Measurements from ENCODE around the gene ATP6V0E1.

Gene ATP6V0E1
- total RNA-seq: 27.3 to 142 reads per million in 2 donors

- DNase-seq: peak; percentile 94
Observed at GRCh38 chr5:172983542-172984243, at the start of gene ATP6V0E1. Gene ATP6V0E1, plus strand, starts transcription at chr5:172983771. Its CDS starts 90 bp downstream, at chr5:172983861.

DNA sequence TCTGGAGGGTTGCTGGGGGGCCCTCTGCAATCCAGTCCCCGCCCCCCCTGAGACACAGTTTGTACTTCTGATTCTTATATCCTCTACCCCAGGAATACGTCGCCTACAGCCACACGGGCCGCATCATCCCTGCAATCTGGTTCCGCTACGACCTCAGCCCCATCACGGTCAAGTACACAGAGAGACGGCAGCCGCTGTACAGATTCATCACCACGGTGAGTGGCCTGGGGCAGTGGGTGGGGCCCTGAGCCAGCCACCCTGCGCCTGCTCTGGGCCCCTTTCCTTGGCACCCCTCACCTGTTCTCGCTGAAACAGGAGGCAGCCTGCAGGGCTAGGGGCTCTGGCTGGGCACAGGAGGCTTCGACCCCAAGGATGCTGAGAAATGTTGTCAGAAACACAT, 48.5 kb upstream of the ATP6V0E1 start:
- DNase-seq: no peak

DNA sequence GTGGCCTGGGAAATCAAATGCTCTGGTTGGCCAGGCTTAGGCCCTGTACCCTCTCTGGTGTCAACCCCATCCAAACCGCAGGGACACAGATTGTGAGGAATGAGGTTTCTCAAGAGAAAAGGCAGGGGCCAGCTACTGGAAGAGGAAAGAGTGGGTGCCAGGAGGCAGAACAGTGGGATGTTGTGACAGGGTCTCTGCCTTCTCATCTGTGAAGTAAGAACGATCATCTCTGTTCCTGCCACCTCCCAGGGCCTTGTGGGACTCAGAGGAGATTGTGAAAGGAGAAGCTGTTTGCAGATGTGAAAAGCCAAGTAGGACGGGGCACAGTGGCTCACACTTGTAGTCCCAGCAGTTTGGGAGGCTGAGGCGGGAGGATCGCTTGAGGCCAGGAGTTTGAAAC, 47.2 kb upstream of the ATP6V0E1 start:
- DNase-seq: no peak

DNA sequence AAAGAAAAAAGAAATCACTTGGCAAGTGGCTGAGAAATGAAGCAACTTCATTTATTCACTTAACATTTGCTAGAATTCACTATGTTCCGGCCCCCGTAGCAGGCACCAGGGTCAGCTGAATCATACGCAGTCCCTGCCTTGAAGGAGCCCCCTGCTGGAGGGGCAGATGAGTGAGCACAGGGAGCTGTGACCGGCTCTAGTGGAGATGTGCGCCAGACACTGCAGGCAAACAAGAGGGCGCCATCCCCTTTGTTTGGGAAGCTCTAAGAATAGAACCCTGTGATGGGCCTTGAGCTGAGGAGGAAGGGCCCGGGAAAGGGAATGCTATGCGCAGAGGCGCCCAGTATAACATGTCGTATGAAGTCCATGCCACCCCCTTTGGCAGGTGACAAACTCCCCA, 44.5 kb upstream of the ATP6V0E1 start:
- no peak for DNase-seq

DNA sequence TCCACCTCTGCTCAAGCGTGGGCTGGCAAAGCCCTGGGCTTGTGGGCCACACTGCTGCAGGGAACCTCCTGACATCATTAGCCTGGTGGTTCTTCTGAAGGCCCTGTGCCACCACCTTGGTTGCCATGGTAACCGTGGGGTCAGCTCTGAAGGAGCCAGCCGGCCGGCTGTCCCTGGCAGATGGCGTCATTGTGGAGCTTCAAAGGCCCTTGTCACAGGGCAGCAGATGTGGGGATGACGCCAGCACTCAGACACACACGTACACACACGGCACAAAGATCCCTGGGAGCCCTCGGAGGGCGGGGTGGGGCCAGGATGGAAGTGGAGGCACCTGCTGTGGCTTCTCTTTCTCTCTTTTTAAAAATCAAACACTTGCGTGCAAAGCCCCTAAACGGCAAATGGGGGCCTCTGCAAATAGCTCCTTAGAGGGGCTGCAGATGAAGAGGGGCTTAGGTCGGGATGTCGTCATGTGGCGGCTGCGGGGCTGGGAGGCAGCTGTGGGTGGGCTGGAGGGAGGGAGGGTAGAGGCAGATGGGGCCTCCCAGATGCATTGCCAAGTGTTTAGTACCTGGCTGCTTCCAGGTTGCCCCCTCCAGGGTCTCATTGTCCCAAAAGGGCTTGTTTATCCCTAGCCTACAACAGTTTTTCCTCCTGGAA, 43.8 kb upstream of the ATP6V0E1 start:
- DNase-seq: no peak

- no peak for DNase-seq
Observed at GRCh38 chr5:172940268-172941066, 43.1 kb upstream of the ATP6V0E1 start.

DNA sequence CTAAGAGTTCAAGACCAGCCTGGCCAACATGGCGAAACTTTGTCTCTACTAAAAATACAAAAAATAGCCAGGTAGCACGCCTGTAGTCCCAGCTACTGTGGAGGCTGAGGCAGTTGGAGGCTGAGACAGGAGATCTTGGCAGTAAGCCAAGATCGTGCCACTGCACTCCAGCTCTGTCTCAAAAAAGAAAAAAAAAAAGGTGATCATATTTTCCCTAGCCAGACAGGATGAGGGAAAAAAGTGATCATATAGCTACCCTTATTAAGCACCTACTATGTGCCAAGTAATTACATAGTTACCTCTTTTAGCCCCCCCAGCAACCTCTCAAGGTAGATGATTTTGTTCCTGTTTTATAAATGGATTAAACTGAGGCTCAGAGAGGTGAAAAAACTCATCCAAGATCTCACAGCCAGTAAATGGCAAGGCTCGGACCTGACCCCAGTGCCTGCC, 42.5 kb upstream of the ATP6V0E1 start:
- no peak for DNase-seq

DNA sequence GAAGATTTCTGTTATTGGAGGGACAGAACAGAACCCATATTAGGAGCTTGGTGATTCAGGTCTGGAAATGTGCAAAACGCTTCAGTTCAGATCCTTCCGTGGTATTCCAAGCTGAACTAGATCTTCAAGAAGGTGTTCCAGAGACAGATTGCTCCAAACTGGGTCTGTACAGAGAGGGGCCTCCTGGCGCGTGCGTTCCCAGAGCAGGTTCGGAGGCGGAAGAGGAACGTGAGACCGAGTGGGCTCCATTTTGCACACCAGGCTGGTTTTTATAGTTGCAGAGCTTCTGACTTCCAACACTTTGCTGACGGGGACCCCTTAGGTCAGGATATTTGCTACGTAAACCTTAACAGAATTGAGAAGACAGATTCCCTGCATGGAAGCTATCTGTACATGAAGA, 41.0 kb upstream of the ATP6V0E1 start:
- no peak for DNase-seq

GRCh38 chr5:172943283-172943841, 40.2 kb upstream of the ATP6V0E1 start:
- DNase-seq: no peak

GRCh38 chr5:172943906-172944305, 39.7 kb upstream of the ATP6V0E1 start:
- DNase-seq: no peak

- no peak for DNase-seq
Observed at GRCh38 chr5:172944741-172945140, 38.8 kb upstream of the ATP6V0E1 start.

GRCh38 chr5:172945151-172945550, 38.4 kb upstream of the ATP6V0E1 start:
- DNase-seq: no peak

- DNase-seq: no peak
Observed at GRCh38 chr5:172946146-172946545, 37.4 kb upstream of the ATP6V0E1 start.

DNA sequence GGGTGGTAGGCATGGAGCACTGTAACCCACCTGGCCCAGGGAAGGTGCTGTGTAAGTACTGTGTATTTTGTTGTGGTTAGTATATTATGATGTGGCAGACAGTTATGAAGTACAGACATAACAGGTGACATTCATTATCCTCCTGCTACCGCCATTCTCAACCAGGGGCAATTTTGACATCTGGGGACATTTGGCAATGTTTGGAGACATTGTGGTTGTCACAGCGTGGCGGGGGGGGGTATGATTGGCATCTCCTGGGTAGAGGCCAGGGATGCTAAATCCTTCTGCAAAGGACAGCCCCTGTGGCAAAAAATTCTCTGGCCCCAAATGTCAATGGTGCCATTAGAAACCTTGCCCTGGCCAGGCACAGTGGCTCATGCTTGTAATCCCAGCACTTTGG, 34.1 kb upstream of the ATP6V0E1 start:
- DNase-seq: no peak

- DNase-seq: no peak
Observed at GRCh38 chr5:172950176-172950965, 33.2 kb upstream of the ATP6V0E1 start.

- DNase-seq: no peak
Observed at GRCh38 chr5:172951371-172952033, 32.1 kb upstream of the ATP6V0E1 start.

DNA sequence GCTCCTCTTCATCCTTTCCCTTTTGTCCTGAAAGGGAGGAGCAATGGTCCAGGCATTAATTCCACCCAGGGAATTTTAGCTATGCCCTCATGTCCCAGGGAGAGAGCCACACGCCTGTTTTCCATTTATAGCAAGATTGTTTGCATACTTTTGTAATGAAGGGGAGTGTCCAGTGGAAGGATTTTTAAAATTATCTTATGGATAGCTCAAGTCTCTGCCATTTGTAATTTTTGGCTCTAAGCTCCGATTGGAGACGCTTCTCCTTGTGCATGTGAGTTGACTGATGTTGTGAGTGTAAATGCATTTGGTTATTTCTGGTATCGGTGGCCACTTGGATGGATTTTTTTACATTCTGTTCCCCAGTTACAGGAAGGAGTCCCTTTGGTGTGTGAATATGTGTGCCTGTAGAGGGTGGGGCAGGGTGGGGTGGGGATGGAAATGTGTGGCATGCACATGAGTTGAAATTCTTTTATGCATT, 31.5 kb upstream of the ATP6V0E1 start:
- DNase-seq: no peak

DNA sequence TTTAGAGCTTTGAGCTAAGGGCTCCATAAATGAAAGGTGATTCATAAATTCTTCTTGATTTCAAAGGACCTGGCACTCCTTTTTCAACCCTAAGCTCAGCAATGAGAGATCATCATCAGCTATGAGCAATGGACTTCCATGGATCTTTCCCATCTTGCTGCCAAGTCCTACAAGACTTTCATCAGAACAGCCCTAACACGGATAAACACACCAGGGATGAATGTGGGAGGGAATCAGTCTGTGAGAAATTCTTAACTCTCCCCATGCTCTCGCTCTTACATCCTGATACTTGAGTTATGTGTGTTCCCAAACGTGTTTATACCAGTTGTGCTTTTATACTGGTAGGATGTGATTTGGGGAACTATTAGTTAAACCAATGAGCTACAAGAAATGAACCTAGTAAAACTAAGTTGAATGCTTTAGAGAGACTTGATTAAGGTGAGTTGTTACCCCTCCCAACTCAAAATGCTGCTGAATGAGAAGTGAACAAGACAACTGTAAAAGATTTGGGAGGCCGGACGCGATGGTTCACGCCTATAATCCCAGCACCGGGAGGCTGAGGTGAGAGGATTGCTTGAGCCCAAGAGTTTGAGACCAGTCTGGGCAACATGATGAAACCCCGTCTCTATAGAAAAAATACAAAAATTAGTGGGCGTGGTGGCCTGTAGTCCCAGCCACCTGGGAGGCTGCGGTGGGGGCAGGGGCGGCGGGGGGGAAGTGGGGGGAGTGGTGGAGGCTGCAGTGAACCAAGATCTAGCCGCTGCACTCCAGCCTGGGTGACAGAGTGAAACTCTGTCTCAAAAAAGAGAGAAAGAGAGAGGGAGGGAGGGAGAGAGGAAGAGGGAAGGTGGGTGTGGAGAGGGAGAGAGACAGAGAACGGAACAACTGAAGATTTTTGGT, 29.5 kb upstream of the ATP6V0E1 start:
- no peak for DNase-seq

GRCh38 chr5:172954751-172955159, 28.8 kb upstream of the ATP6V0E1 start:
- DNase-seq: no peak

GRCh38 chr5:172956228-172956627, 27.3 kb upstream of the ATP6V0E1 start:
- no peak for DNase-seq

DNA sequence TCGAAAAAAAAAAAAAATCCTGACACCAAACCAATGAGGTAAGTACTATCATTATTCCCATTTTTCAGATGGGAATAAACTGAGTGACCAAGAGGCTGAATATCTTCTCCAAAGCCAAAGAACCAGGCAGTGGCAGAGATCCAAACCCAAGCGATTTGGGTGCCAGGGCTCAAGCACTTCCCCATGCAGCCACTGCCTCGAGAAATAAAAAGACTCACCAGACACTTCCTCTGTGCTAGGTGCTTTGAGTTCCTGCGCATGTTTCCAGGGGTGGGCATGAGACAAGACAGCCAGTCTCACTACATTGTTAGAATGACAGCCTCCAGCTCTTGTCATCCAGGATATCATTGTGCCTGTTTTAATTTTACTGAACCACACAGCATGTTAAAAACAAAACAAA, 26.6 kb upstream of the ATP6V0E1 start:
- DNase-seq: no peak
